GM23338 (cell line): ENCODE results near the gene CD28. TPM values are rescaled to one million over a fixed set of nuclear protein-coding genes. Genes with fewer than 3 reads are reported as not detected.

ENCODE experiments used
- ATAC-seq: fragments of 200-7000 bp; cut with Tn5 transposase; 3 replicates; pipeline ENCODE4 v1.9.1; 2020
- DNase-seq: peaks from one replicate; pipeline ENCODE4 v3.0.0-alpha.2; 2015; ENCODE audit warnings: low spot score
- H2AFZ ChIP-seq: fragments of 200-600 bp; sonication (generic); 2 replicates; pipeline ENCODE4 v1.8.0; 2016; ENCODE audit warnings: antibody characterized with exemption, mild to moderate bottlenecking, moderate library complexity
- H3F3A ChIP-seq: fragments of 200-600 bp; sonication (generic); replicated peaks from 2 replicates; pipeline ENCODE4 v1.8.0; 2017; ENCODE audit warnings: antibody characterized with exemption, mixed run types, low read depth
- H3K27ac ChIP-seq: fragments of 200-600 bp; sonication (generic); 2 replicates; pipeline ENCODE4 v1.6.1; 2016; ENCODE audit warnings: low read depth
- H3K27me3 ChIP-seq: fragments of 200-600 bp; sonication (generic); 2 replicates; pipeline ENCODE4 v1.8.0; 2016; ENCODE audit warnings: mild to moderate bottlenecking, mixed run types, moderate library complexity; ENCODE audit not compliant: insufficient read depth
- H3K36me3 ChIP-seq: fragments of 200-600 bp; sonication (generic); 2 replicates; pipeline ENCODE4 v1.8.0; 2016; ENCODE audit warnings: mild to moderate bottlenecking; ENCODE audit not compliant: insufficient read depth
- H3K4me1 ChIP-seq: fragments of 200-600 bp; sonication (generic); 2 replicates; pipeline ENCODE4 v1.8.0; 2016; ENCODE audit warnings: mild to moderate bottlenecking, moderate library complexity; ENCODE audit not compliant: insufficient read depth
- H3K4me2 ChIP-seq: fragments of 200-600 bp; sonication (generic); 2 replicates; pipeline ENCODE4 v1.7.1; 2017; ENCODE audit warnings: mixed run types
- H3K4me3 ChIP-seq: fragments of 200-600 bp; sonication (generic); 2 replicates; pipeline ENCODE4 v1.6.1; 2016; ENCODE audit warnings: mixed run types
- H3K79me2 ChIP-seq: fragments of 200-600 bp; sonication (generic); replicated peaks from 2 replicates; pipeline ENCODE4 v1.8.0; 2017; ENCODE audit warnings: mild to moderate bottlenecking; ENCODE audit not compliant: insufficient read depth
- H3K9me2 ChIP-seq: fragments of 200-600 bp; sonication (generic); 2 replicates; pipeline ENCODE4 v1.8.0; 2017; ENCODE audit not compliant: insufficient read depth
- H4K20me1 ChIP-seq: fragments of 200-600 bp; sonication (generic); replicated peaks from 2 replicates; pipeline ENCODE4 v1.8.0; 2017; ENCODE audit warnings: mild to moderate bottlenecking; ENCODE audit not compliant: insufficient read depth
- H3K27ac Mint-ChIP-seq: 2 replicates; pipeline ENCODE4 v1.8.0; 2020; ENCODE audit warnings: inconsistent platforms, mild to moderate bottlenecking, moderate library complexity, mixed read lengths
- H3K27me3 Mint-ChIP-seq: 3 replicates; pipeline ENCODE4 v1.8.0; 2022; ENCODE audit warnings: low read depth, mild to moderate bottlenecking, moderate library complexity, mixed read lengths, inconsistent platforms; ENCODE audit not compliant: insufficient read depth, poor library complexity
- H3K36me3 Mint-ChIP-seq: 3 replicates; pipeline ENCODE4 v1.8.0; 2021; ENCODE audit warnings: low read depth, mild to moderate bottlenecking, inconsistent platforms, moderate library complexity, mixed read lengths
- H3K4me1 Mint-ChIP-seq: 3 replicates; pipeline ENCODE4 v1.8.0; 2020; ENCODE audit warnings: mild to moderate bottlenecking, inconsistent platforms, mixed read lengths
- H3K4me3 Mint-ChIP-seq: 3 replicates; pipeline ENCODE4 v1.8.0; 2021; ENCODE audit warnings: moderate library complexity, mild to moderate bottlenecking, inconsistent platforms, mixed read lengths
- H3K9me3 Mint-ChIP-seq: 3 replicates; pipeline ENCODE4 v1.8.0; 2020; ENCODE audit warnings: moderate library complexity, mild to moderate bottlenecking, inconsistent platforms, mixed read lengths
- CREB1 ChIP-seq: fragments of 250-450 bp; sonication (Bioruptor Pico); IDR thresholded peaks from 2 replicates; pipeline ENCODE4 v1.5.0; 2020; ENCODE audit warnings: low read depth, mild to moderate bottlenecking, moderate library complexity
- ETS1 ChIP-seq: IDR thresholded peaks from 2 replicates; pipeline ENCODE4 v1.6.1; 2016; ENCODE audit warnings: antibody characterized with exemption
- EZH2 ChIP-seq: fragments of 200-600 bp; sonication (generic); IDR thresholded peaks from one replicate; pipeline ENCODE4 v1.8.0; 2017; ENCODE audit warnings: antibody characterized with exemption, mild to moderate bottlenecking, low read depth; ENCODE audit not compliant: unreplicated experiment
- EZH2phosphoT487 ChIP-seq: fragments of 200-600 bp; sonication (generic); IDR thresholded peaks from one replicate; pipeline ENCODE4 v1.8.1; 2018; ENCODE audit warnings: antibody characterized with exemption; ENCODE audit not compliant: unreplicated experiment
- JUNB ChIP-seq: IDR thresholded peaks from one replicate; pipeline ENCODE4 v1.6.1; 2016; ENCODE audit warnings: antibody characterized with exemption; ENCODE audit not compliant: unreplicated experiment
- NANOG ChIP-seq: IDR thresholded peaks from 2 replicates; pipeline ENCODE4 v1.6.1; 2016; ENCODE audit warnings: antibody characterized with exemption, borderline replicate concordance
- POLR2AphosphoS5 ChIP-seq: IDR thresholded peaks from 2 replicates; pipeline ENCODE4 v1.6.1; 2016; ENCODE audit warnings: antibody characterized with exemption, low read depth
- REST ChIP-seq: IDR thresholded peaks from one replicate; pipeline ENCODE4 v1.6.1; 2018; ENCODE audit warnings: antibody characterized with exemption; ENCODE audit not compliant: unreplicated experiment
- STAT1 ChIP-seq: IDR thresholded peaks from one replicate; pipeline ENCODE4 v1.6.1; 2016; ENCODE audit warnings: antibody characterized with exemption; ENCODE audit not compliant: unreplicated experiment
- ZNF114 ChIP-seq: fragments of 250-450 bp; sonication (Bioruptor Pico); IDR thresholded peaks from 2 replicates; pipeline ENCODE4 v1.5.0; 2020; ENCODE audit warnings: mild to moderate bottlenecking, moderate library complexity
- ZNF331 ChIP-seq: fragments of 250-450 bp; sonication (Bioruptor Pico); IDR thresholded peaks from 2 replicates; pipeline ENCODE4 v1.5.0; 2020; ENCODE audit warnings: low read depth, mild to moderate bottlenecking, moderate library complexity
- ZNF462 ChIP-seq: fragments of 250-450 bp; sonication (Bioruptor Pico); IDR thresholded peaks from 2 replicates; pipeline ENCODE4 v1.5.0; 2020; ENCODE audit warnings: mild to moderate bottlenecking, moderate library complexity
- polyA plus RNA-seq: library from polyadenylated mRNA; unstranded; fragments of >200 nt; fragmentation: Nextera tagmentation; extraction: Ambion mirVana; gene quantifications from 2 replicates; pipeline ENCODE4 v1.2.1, GENCODE V29; 2016
- total RNA-seq: library from RNA; depleted of rRNA; stranded (reverse); fragments of >200 nt; shearing (Covaris generic); gene quantifications from 2 replicates; pipeline ENCODE4 v1.2.3, GENCODE V29; 2014

CD28 gene
- total and polyA plus RNA-seq, 2 experiments from 2014 or later, result not detected

- H3K27ac Mint-ChIP-seq, result no peak overlapping the region
- TF ChIP-seq CREB1 (CRISPR knock-in tag), result no peak
- no peak for TF ChIP-seq POLR2AphosphoS5
- TF ChIP-seq NANOG, result no peak
- TF ChIP-seq JUNB, result no peak
- TF ChIP-seq REST, result no peak
- TF ChIP-seq ZNF114 (CRISPR knock-in tag), result no peak
- no peak for TF ChIP-seq ZNF331 (CRISPR knock-in tag)
- no peak for TF ChIP-seq EZH2phosphoT487
- TF ChIP-seq EZH2, result no peak
- TF ChIP-seq ZNF462 (CRISPR knock-in tag), result no peak
- no peak for TF ChIP-seq ETS1
- no peak for TF ChIP-seq STAT1
- no peak overlapping the region for H3K27ac ChIP-seq
Observed at GRCh38 chr2:203775684-203776083, 69.2 kb downstream of the CD28 start.

More at GRCh38 chr2:203775684-203776083, 69.2 kb downstream of the CD28 start:
- Histone ChIP-seq H3K27me3 (no peaks in the 10 kb centered on the region), H3K4me2 (no peak overlapping the region), H3F3A (no peaks in the 10 kb centered on the region), H3K4me1 (no peaks in the 10 kb centered on the region), H3K36me3 (no peaks in the 10 kb centered on the region), H3K79me2 (no peaks in the 10 kb centered on the region), H4K20me1 (no peaks in the 10 kb centered on the region), H2AFZ (peak overlapping the region; percentile 28; the same call in 1 of the 2 replicates), H3K9me2 (peaks cover 5% of the 10 kb centered on the region; the same call in 1 of the 2 replicates), H3K4me3 (no peak overlapping the region)
- no peaks in the 10 kb centered on the region for H3K4me1 Mint-ChIP-seq
- H3K9me3 Mint-ChIP-seq, result peaks cover 5% of the 10 kb centered on the region; the same call in 1 of the 3 replicates
- DNase-seq (no peak), ATAC-seq (no peak)
- no peaks in the 10 kb centered on the region for H3K27me3 Mint-ChIP-seq
- no peak overlapping the region for H3K4me3 Mint-ChIP-seq
- no peaks in the 10 kb centered on the region for H3K36me3 Mint-ChIP-seq
